Nucleus accumbens (tissue), 56 donors: ENCODE measurements around the gene MAP3K3.

Source experiments
- DNase-seq, 56 donors: peaks; one replicate each; lab custom pipeline; 2025; lab: John Stamatoyannopoulos, UW

The MAP3K3 gene

GRCh38 chr17:63647065-63647725, 25.0 kb downstream of the MAP3K3 start:
- no peak for DNase-seq

GRCh38 chr17:63647936-63648335, 25.7 kb downstream of the MAP3K3 start:
- DNase-seq: no peak

- DNase-seq: no peak
Measured at GRCh38 chr17:63649813-63650212, 27.6 kb downstream of the MAP3K3 start.

GRCh38 chr17:63652106-63652505, 29.9 kb downstream of the MAP3K3 start:
- DNase-seq: no peak

- DNase-seq: no peak
Measured at GRCh38 chr17:63653050-63653449, 30.8 kb downstream of the MAP3K3 start.

GRCh38 chr17:63657786-63658185, 35.6 kb downstream of the MAP3K3 start:
- DNase-seq: no peak

GRCh38 chr17:63658366-63658765, 36.1 kb downstream of the MAP3K3 start:
- DNase-seq: no peak

GRCh38 chr17:63659850-63660249, 37.6 kb downstream of the MAP3K3 start:
- DNase-seq: no peak

GRCh38 chr17:63665527-63666214, 43.5 kb downstream of the MAP3K3 start:
- peak in 2 of 56 donors; percentile 7 to 18 for DNase-seq

GRCh38 chr17:63672856-63673255, 50.6 kb downstream of the MAP3K3 start:
- no peak for DNase-seq

- DNase-seq: no peak
Measured at GRCh38 chr17:63675231-63675606, 53.0 kb downstream of the MAP3K3 start.

GRCh38 chr17:63675607-63676546, 53.7 kb downstream of the MAP3K3 start:
- DNase-seq: peak in 12 of 56 donors; percentile 9 to 39 (median 20)

GRCh38 chr17:63676584-63676983, 54.4 kb downstream of the MAP3K3 start:
- DNase-seq: no peak

- no peak for DNase-seq
Measured at GRCh38 chr17:63679214-63679613, 57.0 kb downstream of the MAP3K3 start.

GRCh38 chr17:63680700-63681099, 58.5 kb downstream of the MAP3K3 start:
- DNase-seq: no peak

- DNase-seq: peak in 1 of 56 donors; percentile 48
Measured at GRCh38 chr17:63681530-63681929, 59.3 kb downstream of the MAP3K3 start.

GRCh38 chr17:63682441-63682840, 60.2 kb downstream of the MAP3K3 start:
- no peak for DNase-seq

- no peak for DNase-seq
Measured at GRCh38 chr17:63682981-63683380, 60.8 kb downstream of the MAP3K3 start.

GRCh38 chr17:63685041-63685440, 62.8 kb downstream of the MAP3K3 start:
- peak in 13 of 56 donors; percentile 15 to 67 (median 45) for DNase-seq

GRCh38 chr17:63685578-63685977, 63.4 kb downstream of the MAP3K3 start:
- no peak for DNase-seq

- DNase-seq: no peak
Measured at GRCh38 chr17:63686138-63686685, 64.0 kb downstream of the MAP3K3 start.
